ENCODE measurements around the gene GOLGA8B.
"Not testable (repeated sequence)": the region's sequence is repeated elsewhere in the genome, so short reads cannot be mapped to it uniquely, and the experiment has no call there.

The GOLGA8B gene

DNA sequence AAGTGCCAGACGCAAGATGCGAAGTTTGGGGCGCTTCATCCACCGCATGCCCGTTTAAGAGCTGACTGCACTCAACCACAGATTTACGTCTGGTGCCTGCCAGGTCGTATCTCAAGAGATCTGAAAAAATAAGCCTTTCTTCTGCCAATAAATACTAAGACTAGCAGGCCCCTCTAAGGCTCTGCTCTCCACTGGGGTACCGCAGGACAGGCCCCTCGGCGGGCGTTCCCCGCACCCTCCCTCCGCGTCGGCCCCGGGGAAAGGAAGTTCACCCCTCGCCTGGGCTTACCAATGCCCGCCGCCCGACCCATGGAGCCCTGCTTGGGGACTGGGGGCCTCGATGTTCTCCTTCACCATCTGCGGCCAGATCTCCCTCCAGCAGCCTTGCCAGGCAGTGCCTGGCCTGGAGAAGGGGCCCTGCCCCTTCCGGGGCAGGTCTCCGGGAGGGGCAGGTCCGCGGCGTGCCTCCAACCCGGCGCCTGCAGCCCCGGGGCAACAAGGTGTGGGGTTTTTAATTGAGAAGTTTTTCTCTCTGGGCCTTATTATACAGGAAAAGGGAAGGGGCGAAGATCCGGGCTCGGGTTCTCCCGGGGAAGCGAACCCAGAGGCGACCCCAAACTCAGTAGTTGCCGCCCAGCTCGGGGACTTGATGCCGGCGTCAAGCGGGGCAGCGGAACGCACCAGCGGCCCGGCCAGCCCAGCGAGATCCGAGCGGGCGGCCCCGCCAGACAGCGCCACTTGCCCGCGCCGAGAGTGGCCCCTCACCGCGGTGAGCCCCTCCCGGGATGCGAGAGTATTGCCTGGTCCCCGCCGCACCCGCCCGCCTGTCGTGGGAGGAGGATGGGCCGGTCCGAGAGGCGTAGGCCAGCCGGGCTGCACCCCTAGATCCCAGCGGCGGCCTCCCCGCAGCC, 735 bp downstream of the GOLGA8B start:
- Histone ChIP-seq H3K36me3 (replicated peaks; ENCODE audit: low read depth, low read length) (no peaks in the 10 kb centered on the region), H3K9ac (ENCODE audit: low read length) (peak overlapping the region; percentile 84), H2AFZ (ENCODE audit: low read depth, low read length) (0 out of 2 replicates have a peak overlapping the region, but pooled peaks have one; percentile 15), H4K20me1 (ENCODE audit: insufficient read depth, low read length) (peaks cover 24% of the 10 kb centered on the region), H3K4me3 (ENCODE audit: low read length) (peak overlapping the region; percentile 91), H3K4me2 (ENCODE audit: low read length) (peak overlapping the region; percentile 99), H3K27me3 (ENCODE audit: low read depth, low read length) (no peaks in the 10 kb centered on the region), H3K27ac (ENCODE audit: low read length) (peak overlapping the region; percentile 45; the same call in 1 of the 2 replicates), H3K79me2 (ENCODE audit: low read length) (peaks cover 66% of the 10 kb centered on the region), H3K4me1 (ENCODE audit: low read length) (peaks cover 13% of the 10 kb centered on the region), H3K9me3 (ENCODE audit: insufficient read depth, low read length) (no peaks in the 10 kb centered on the region)
- TF ChIP-seq, protein P1, sequence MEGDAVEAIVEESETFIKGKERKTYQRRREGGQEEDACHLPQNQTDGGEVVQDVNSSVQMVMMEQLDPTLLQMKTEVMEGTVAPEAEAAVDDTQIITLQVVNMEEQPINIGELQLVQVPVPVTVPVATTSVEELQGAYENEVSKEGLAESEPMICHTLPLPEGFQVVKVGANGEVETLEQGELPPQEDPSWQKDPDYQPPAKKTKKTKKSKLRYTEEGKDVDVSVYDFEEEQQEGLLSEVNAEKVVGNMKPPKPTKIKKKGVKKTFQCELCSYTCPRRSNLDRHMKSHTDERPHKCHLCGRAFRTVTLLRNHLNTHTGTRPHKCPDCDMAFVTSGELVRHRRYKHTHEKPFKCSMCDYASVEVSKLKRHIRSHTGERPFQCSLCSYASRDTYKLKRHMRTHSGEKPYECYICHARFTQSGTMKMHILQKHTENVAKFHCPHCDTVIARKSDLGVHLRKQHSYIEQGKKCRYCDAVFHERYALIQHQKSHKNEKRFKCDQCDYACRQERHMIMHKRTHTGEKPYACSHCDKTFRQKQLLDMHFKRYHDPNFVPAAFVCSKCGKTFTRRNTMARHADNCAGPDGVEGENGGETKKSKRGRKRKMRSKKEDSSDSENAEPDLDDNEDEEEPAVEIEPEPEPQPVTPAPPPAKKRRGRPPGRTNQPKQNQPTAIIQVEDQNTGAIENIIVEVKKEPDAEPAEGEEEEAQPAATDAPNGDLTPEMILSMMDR (IDR thresholded peaks at IDR 0.05; ENCODE audit: low read depth, low read length), result no peak
- no peak for TF ChIP-seq EZH2phosphoT487 (IDR thresholded peaks at IDR 0.05; ENCODE audit: low read depth)

GRCh38 chr15:34581687-34582460, 1.6 kb downstream of the GOLGA8B start:
- peak overlapping the region; percentile 91 for H3K4me3 ChIP-seq (ENCODE audit: low read length)
- not testable (repeated sequence) for H3K9me3 ChIP-seq (ENCODE audit: insufficient read depth, low read length); H2AFZ ChIP-seq (ENCODE audit: low read depth, low read length); H3K36me3 ChIP-seq (replicated peaks; ENCODE audit: low read depth, low read length); H3K27ac ChIP-seq (ENCODE audit: low read length); H3K27me3 ChIP-seq (ENCODE audit: low read depth, low read length)
- peaks cover 11% of the 10 kb centered on the region for H3K4me1 ChIP-seq (ENCODE audit: low read length)
- peak overlapping the region; percentile 99 for H3K4me2 ChIP-seq (ENCODE audit: low read length)
- peak overlapping the region; percentile 84 for H3K9ac ChIP-seq (ENCODE audit: low read length)
- H4K20me1 ChIP-seq (ENCODE audit: insufficient read depth, low read length), result peaks cover 27% of the 10 kb centered on the region
- peaks cover 75% of the 10 kb centered on the region for H3K79me2 ChIP-seq (ENCODE audit: low read length)

GRCh38 chr15:34581043-34581365, 2.4 kb downstream of the GOLGA8B start:
- H3K4me2 ChIP-seq (ENCODE audit: low read length), result no peak overlapping the region
- H3K9me3 ChIP-seq (ENCODE audit: insufficient read depth, low read length), result no peaks in the 10 kb centered on the region
- H3K4me1 ChIP-seq (ENCODE audit: low read length), result peaks cover 11% of the 10 kb centered on the region
- TF ChIP-seq EZH2phosphoT487 (IDR thresholded peaks at IDR 0.05; ENCODE audit: low read depth), result no peak
- TF ChIP-seq, protein P1 (IDR thresholded peaks at IDR 0.05; ENCODE audit: low read depth, low read length), result no peak
- peaks cover 28% of the 10 kb centered on the region for H4K20me1 ChIP-seq (ENCODE audit: insufficient read depth, low read length)
- no peak overlapping the region for H3K4me3 ChIP-seq (ENCODE audit: low read length)
- peaks cover 83% of the 10 kb centered on the region for H3K79me2 ChIP-seq (ENCODE audit: low read length)
- no peak overlapping the region for H2AFZ ChIP-seq (ENCODE audit: low read depth, low read length)
- H3K9ac ChIP-seq (ENCODE audit: low read length), result no peak overlapping the region
- no peaks in the 10 kb centered on the region for H3K36me3 ChIP-seq (replicated peaks; ENCODE audit: low read depth, low read length)
- H3K27ac ChIP-seq (ENCODE audit: low read length), result no peak overlapping the region
- H3K27me3 ChIP-seq (ENCODE audit: low read depth, low read length), result no peaks in the 10 kb centered on the region

DNA sequence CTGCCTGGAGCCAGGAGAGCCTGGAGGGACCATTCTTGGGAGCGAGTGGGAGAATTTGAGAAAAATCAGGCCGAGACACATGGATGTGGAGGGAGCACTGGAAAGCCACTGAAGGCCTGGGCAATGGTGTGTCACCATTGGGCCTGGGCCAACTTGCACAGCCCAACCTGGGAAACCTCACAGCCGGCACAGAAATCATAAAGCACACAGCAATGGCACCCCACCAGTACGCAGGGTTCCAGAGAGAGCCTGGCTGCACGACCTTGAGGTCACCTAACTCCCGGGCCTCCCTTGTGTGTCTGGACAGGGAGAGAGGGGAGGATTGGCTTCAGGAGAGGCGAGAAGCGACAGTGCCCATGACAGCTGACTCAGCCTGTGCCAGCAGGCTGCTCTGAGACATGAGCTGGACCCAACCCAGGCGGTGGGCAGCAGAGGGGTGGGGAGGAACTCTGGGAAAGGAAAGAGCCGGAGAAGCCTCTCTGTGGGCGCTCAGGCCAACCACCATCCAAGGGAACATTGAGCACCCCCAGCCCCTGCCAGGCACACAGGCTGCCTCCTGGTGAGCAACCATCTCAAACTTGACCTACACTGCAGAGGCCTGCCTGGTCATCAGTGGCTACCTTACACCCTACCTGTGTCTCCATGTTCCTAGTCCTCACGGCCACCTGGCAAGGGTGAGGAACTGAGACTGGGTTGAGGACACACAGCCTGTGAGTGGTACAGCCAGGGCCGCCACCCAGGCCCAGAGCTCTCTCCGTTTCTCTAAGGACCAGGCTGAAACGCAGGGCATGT, 3.0 kb downstream of the GOLGA8B start:
- H3K27me3 ChIP-seq (ENCODE audit: low read depth, low read length); H3K9me3 ChIP-seq (ENCODE audit: insufficient read depth, low read length); H3K9ac ChIP-seq (ENCODE audit: low read length); H2AFZ ChIP-seq (ENCODE audit: low read depth, low read length); H3K36me3 ChIP-seq (replicated peaks; ENCODE audit: low read depth, low read length); H3K27ac ChIP-seq (ENCODE audit: low read length); H3K4me2 ChIP-seq (ENCODE audit: low read length); H3K4me3 ChIP-seq (ENCODE audit: low read length): not testable (repeated sequence)
- peaks cover 33% of the 10 kb centered on the region for H4K20me1 ChIP-seq (ENCODE audit: insufficient read depth, low read length)
- peaks cover 11% of the 10 kb centered on the region for H3K4me1 ChIP-seq (ENCODE audit: low read length)
- peaks cover 89% of the 10 kb centered on the region for H3K79me2 ChIP-seq (ENCODE audit: low read length)

Measured in OCI-LY3 (cell line).